H1 (cell line): ENCODE results near the gene COMMD1. TPM values are rescaled to one million over a fixed set of nuclear protein-coding genes. Genes with fewer than 3 reads are reported as not detected.

Experiments used
- CTCF ChIA-PET: fragments of 300-600 bp; sonication (Branson Sonifier 250); formaldehyde crosslinking; loops from one replicate; lab custom pipeline; 2021; ENCODE audit not compliant: partially characterized antibody; lab: Charles Lee
- POLR2A ChIA-PET: fragments of 300-600 bp; sonication (Branson Sonifier 250); formaldehyde crosslinking; loops from one replicate; lab custom pipeline; 2021; ENCODE audit warnings: inconsistent platforms; ENCODE audit not compliant: partially characterized antibody; lab: Charles Lee
- DNase-seq, 2 experiments: peaks; one replicate each; pipeline versions ENCODE4 v3.0.0 to v3.0.0-alpha.2; 2010 to 2022; ENCODE audit warnings: low spot score in 2 of 2, low read depth in 1 of 2, mixed read lengths in 1 of 2
- FAIRE-seq: peaks from 2 replicates; lab custom pipeline; 2011; peaks lifted over from hg19 to GRCh38; lab: Jason Lieb, UNC
- H2AFZ ChIP-seq: 2 replicates; pipeline ENCODE4 v1.8.1; 2012; ENCODE audit warnings: low read length, inconsistent platforms
- H2AK5ac ChIP-seq: 2 replicates; pipeline ENCODE4 v1.6.1; 2013; ENCODE audit warnings: low read depth, low read length
- H2BK120ac ChIP-seq: replicated peaks from 2 replicates; pipeline ENCODE3; 2013; ENCODE audit warnings: low read depth, low read length, inconsistent platforms
- H2BK12ac ChIP-seq: 2 replicates; pipeline ENCODE4 v1.6.1; 2013; ENCODE audit warnings: low read depth, low read length
- H2BK15ac ChIP-seq: 2 replicates; pipeline ENCODE4 v1.6.1; 2013; ENCODE audit warnings: low read length
- H2BK20ac ChIP-seq: 2 replicates; pipeline ENCODE4 v1.6.1; 2013; ENCODE audit warnings: low read length
- H2BK5ac ChIP-seq: 2 replicates; pipeline ENCODE4 v1.6.1; 2013; ENCODE audit warnings: low read depth, low read length
- H3K14ac ChIP-seq: 2 replicates; pipeline ENCODE4 v1.6.1; 2013; ENCODE audit warnings: inconsistent platforms; ENCODE audit not compliant: insufficient read length
- H3K18ac ChIP-seq: 2 replicates; pipeline ENCODE4 v1.6.1; 2013; ENCODE audit warnings: low read length; ENCODE audit errors: extremely low read depth
- H3K23ac ChIP-seq: 2 replicates; pipeline ENCODE4 v1.6.1; 2013; ENCODE audit warnings: inconsistent platforms; ENCODE audit not compliant: insufficient read length
- H3K23me2 ChIP-seq: 2 replicates; pipeline ENCODE4 v1.6.1; 2013; ENCODE audit warnings: low read depth, low read length
- H3K27ac ChIP-seq: 2 replicates; pipeline ENCODE4 v1.6.1; 2011; ENCODE audit warnings: low read depth, low read length, inconsistent platforms
- H3K27me3 ChIP-seq, 4 experiments: replicated peaks in 1 of 4; 1 replicate in 1 of 4; 2 replicates in 3 of 4; pipeline versions ENCODE4 v1.6.1 to v1.8.1; 2011 to 2013; ENCODE audit warnings: low read length in 3 of 4, mild to moderate bottlenecking in 3 of 4, inconsistent platforms in 2 of 4, mixed read lengths in 2 of 4, moderate library complexity in 1 of 4; ENCODE audit not compliant: control insufficient read depth in 3 of 4, insufficient read depth in 3 of 4; ENCODE audit errors: extremely low read depth in 1 of 4
- H3K36me3 ChIP-seq, 4 experiments: 2 replicates each; pipeline versions ENCODE4 v1.6.1 to v1.8.1; 2011 to 2013; ENCODE audit warnings: mild to moderate bottlenecking in 4 of 4, low read length in 3 of 4, moderate library complexity in 2 of 4, control low read depth in 1 of 4, inconsistent platforms in 1 of 4; ENCODE audit not compliant: insufficient read depth in 4 of 4, control insufficient read depth in 2 of 4
- H3K4ac ChIP-seq: replicated peaks from 2 replicates; pipeline ENCODE3; 2013; ENCODE audit warnings: low read length, low read depth, mixed read lengths, inconsistent platforms; ENCODE audit not compliant: insufficient read length
- H3K4me1 ChIP-seq, 4 experiments: replicated peaks in 1 of 4; 1 replicate in 1 of 4; 2 replicates in 3 of 4; pipeline versions ENCODE4 v1.6.1 to v1.8.1; 2011 to 2013; ENCODE audit warnings: low read length in 3 of 4, inconsistent platforms in 2 of 4, mixed read lengths in 1 of 4; ENCODE audit not compliant: insufficient read depth in 4 of 4, control insufficient read depth in 3 of 4
- H3K4me2 ChIP-seq, 2 experiments: 2 replicates each; pipeline versions ENCODE4 v1.6.1 to v1.8.1; 2011 to 2013; ENCODE audit warnings: low read depth in 2 of 2, low read length in 2 of 2, control low read depth in 1 of 2, inconsistent platforms in 1 of 2, mild to moderate bottlenecking in 1 of 2; ENCODE audit not compliant: insufficient read depth in 1 of 2
- H3K4me3 ChIP-seq, 4 experiments: fragments of 200-600, 300-600 bp in 1 of 4; sonication (generic), shearing (Covaris generic), sonication (Bioruptor Twin) in 1 of 4; 2 replicates each; pipeline versions ENCODE4 v1.5.1 to v1.8.1; 2011 to 2016; ENCODE audit warnings: low read length in 4 of 4, low read depth in 3 of 4, control low read depth in 2 of 4, inconsistent platforms in 2 of 4, mild to moderate bottlenecking in 2 of 4, mixed read lengths in 1 of 4, moderate library complexity in 1 of 4; ENCODE audit not compliant: insufficient read depth in 2 of 4; ENCODE audit errors: extremely low read depth in 1 of 4
- H3K56ac ChIP-seq: replicated peaks from 2 replicates; pipeline ENCODE3; 2013; ENCODE audit warnings: low read depth, mild to moderate bottlenecking, mixed read lengths, low read length, inconsistent platforms; ENCODE audit not compliant: insufficient read length
- H3K79me1 ChIP-seq: 2 replicates; pipeline ENCODE4 v1.6.1; 2013; ENCODE audit warnings: low read depth, low read length, control low read depth
- H3K79me2 ChIP-seq, 2 experiments: 2 replicates each; pipeline versions ENCODE4 v1.6.1 to v1.8.1; 2012 to 2013; ENCODE audit warnings: low read length in 2 of 2, mild to moderate bottlenecking in 2 of 2, inconsistent platforms in 1 of 2; ENCODE audit not compliant: insufficient read depth in 2 of 2, control insufficient read depth in 1 of 2
- H3K9ac ChIP-seq, 4 experiments: replicated peaks in 1 of 4; 1 replicate in 1 of 4; 2 replicates in 3 of 4; pipeline versions ENCODE4 v1.6.1 to v1.8.1; 2011 to 2013; ENCODE audit warnings: low read depth in 3 of 4, low read length in 3 of 4, control low read depth in 2 of 4, mild to moderate bottlenecking in 2 of 4, moderate library complexity in 2 of 4, inconsistent platforms in 1 of 4; ENCODE audit errors: extremely low read depth in 1 of 4
- H3K9me3 ChIP-seq, 2 experiments: 2 replicates each; pipeline versions ENCODE4 v1.6.1 to v1.8.1; 2012 to 2013; ENCODE audit warnings: mild to moderate bottlenecking in 2 of 2, moderate library complexity in 2 of 2, control low read depth in 1 of 2, inconsistent platforms in 1 of 2, low read depth in 1 of 2, low read length in 1 of 2, mixed read lengths in 1 of 2; ENCODE audit not compliant: insufficient read depth in 2 of 2
- H4K20me1 ChIP-seq, 2 experiments: replicated peaks in 1 of 2; 2 replicates each; pipeline versions ENCODE3 to v1.8.1; 2011 to 2013; ENCODE audit warnings: inconsistent platforms in 2 of 2, low read length in 2 of 2, mild to moderate bottlenecking in 1 of 2; ENCODE audit not compliant: insufficient read depth in 2 of 2, control insufficient read depth in 1 of 2
- H4K5ac ChIP-seq: 2 replicates; pipeline ENCODE4 v1.6.1; 2013; ENCODE audit warnings: low read length, low read depth, mixed read lengths, inconsistent platforms; ENCODE audit not compliant: insufficient read length
- H4K8ac ChIP-seq: 2 replicates; pipeline ENCODE4 v1.8.0; 2013; ENCODE audit warnings: mild to moderate bottlenecking, moderate library complexity, low read length, inconsistent platforms; ENCODE audit not compliant: insufficient read depth; ENCODE audit errors: extremely low read depth
- H4K91ac ChIP-seq: replicated peaks from 2 replicates; pipeline ENCODE3; 2013; ENCODE audit warnings: low read length, mixed read lengths, inconsistent platforms; ENCODE audit not compliant: insufficient read length
- CHD1 ChIP-seq: IDR thresholded peaks from 2 replicates; pipeline ENCODE4 v1.6.1; 2012; ENCODE audit warnings: low read depth, low read length, improper control_type of control experiment
- CREB1 ChIP-seq: IDR thresholded peaks from 2 replicates; pipeline ENCODE4 v1.6.1; 2012; ENCODE audit warnings: inconsistent platforms
- HDAC6 ChIP-seq: IDR thresholded peaks from one replicate; pipeline ENCODE4 v1.7.1; 2012; ENCODE audit warnings: low read depth, mild to moderate bottlenecking, inconsistent platforms, low read length, moderate library complexity
- POLR2A ChIP-seq, 2 experiments: IDR thresholded peaks; 1 replicate in 1 of 2; 2 replicates in 1 of 2; pipeline ENCODE4 v1.6.1; 2011; ENCODE audit warnings: low read depth in 2 of 2, low read length in 2 of 2, mild to moderate bottlenecking in 2 of 2; ENCODE audit errors: control extremely low read depth in 1 of 2
- TAF1 ChIP-seq: IDR thresholded peaks from 2 replicates; pipeline ENCODE4 v1.6.1; 2011; ENCODE audit warnings: mild to moderate bottlenecking, low read depth, low read length
- WGBS, 2 experiments: shearing (Covaris generic) in 1 of 2; methylation state at CpG; one replicate each; pipeline versions ENCODE4 v1.1.6 to v1.1.7; 2013 to 2015; ENCODE audit warnings: low lambda C conversion rate in 2 of 2, mixed read lengths in 2 of 2, inconsistent platforms in 1 of 2, low coverage in 1 of 2, missing lambda C conversion rate in 1 of 2; ENCODE audit not compliant: insufficient replicate concordance in 2 of 2, insufficient coverage in 1 of 2, insufficient read length in 1 of 2; ENCODE audit errors: extremely low coverage in 1 of 2, missing lambda C conversion rate in 1 of 2; 5-methylcytosine and 5-hydroxymethylcytosine counted together
- polyA plus RNA-seq, 7 experiments: library from polyadenylated mRNA; depleted of rRNA in 3 of 7; stranded (reverse) in 5 of 7; unstranded in 2 of 7; fragments of >200 nt in 5 of 7; fragments of 200-250 nt in 2 of 7; gene quantifications; 1 replicate in 5 of 7; 2 replicates in 1 of 7; 4 replicates in 1 of 7; pipeline versions ENCODE4 v1.2.1 to v1.2.3, GENCODE V29; 2011 to 2013; ENCODE audit warnings: missing spikeins in 2 of 7, mixed read lengths in 2 of 7
- total RNA-seq: library from RNA; stranded (reverse); fragmentation: NEBNext Ultra II Directional; extraction: Animal tissue kit (Norgen Biotek cat#: 25700); gene quantifications from 2 replicates; pipeline ENCODE4 v1.2.1, GENCODE V29; 2021

Gene COMMD1
- total and polyA plus RNA-seq, 2 of the 8 experiments (the other 6 are each of a cell fraction or from before 2014, with no cell fraction given), result 23.5 to 28.3 TPM

DNA sequence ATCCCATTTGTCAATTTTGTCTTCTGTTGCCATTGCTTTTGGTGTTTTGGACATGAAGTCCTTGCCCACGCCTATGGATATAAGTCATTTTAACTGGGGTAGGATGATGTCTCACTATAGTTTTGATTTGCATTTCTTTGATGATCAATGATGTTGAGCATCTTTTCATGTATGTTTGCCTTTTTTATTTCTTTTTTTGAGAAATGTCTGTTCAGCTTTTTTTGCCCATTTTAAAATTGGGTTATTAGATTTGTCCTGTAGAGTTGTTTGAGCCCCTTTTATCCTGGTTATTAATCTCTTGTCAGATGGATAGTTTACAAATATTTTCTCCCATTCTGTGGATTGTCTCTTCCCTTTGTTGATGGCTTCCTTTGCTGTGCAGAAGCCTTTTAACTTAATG, 75.3 kb downstream of the COMMD1 start:
- no peak overlapping the region for H2BK12ac ChIP-seq
- H3K4ac ChIP-seq, result no peak overlapping the region
- H3K79me1 ChIP-seq, result no peaks in the 10 kb centered on the region; the same call in 1 of the 2 replicates
- no peaks in the 10 kb centered on the region for H4K20me1 ChIP-seq
- no peaks in the 10 kb centered on the region for H3K79me2 ChIP-seq
- no peaks in the 10 kb centered on the region for H3K23me2 ChIP-seq
- H3K23ac ChIP-seq, result no peak overlapping the region
- no peak overlapping the region for H2AK5ac ChIP-seq
- H3K56ac ChIP-seq, result no peak overlapping the region
- H2AFZ ChIP-seq, result no peak overlapping the region
- H3K4me1 ChIP-seq, result no peaks in the 10 kb centered on the region
- H3K4me2 ChIP-seq, result no peak overlapping the region
- no peak for FAIRE-seq
- no peak overlapping the region for H3K18ac ChIP-seq
- no peak overlapping the region for H2BK15ac ChIP-seq
- POLR2A ChIA-PET, result no interaction called here
- no peaks in the 10 kb centered on the region for H3K36me3 ChIP-seq
- H4K8ac ChIP-seq, result no peak overlapping the region
- no peak overlapping the region for H3K14ac ChIP-seq
- H3K27me3 ChIP-seq, result no peaks in the 10 kb centered on the region
- no peaks in the 10 kb centered on the region for H3K9me3 ChIP-seq
- no peak overlapping the region for H2BK20ac ChIP-seq
- TF ChIP-seq CHD1 (no peak), CREB1 (no peak), TAF1 (no peak), HDAC6 (no peak), POLR2A (IDR thresholded peaks at IDR 0.05; ENCODE audit: control extremely low read depth in 1 of 2, low read depth in 2 of 2, low read length in 2 of 2) (no peak)
- no peak overlapping the region for H2BK120ac ChIP-seq
- CTCF ChIA-PET, result interaction anchor here (1.5 kb wide), 1 partner anchor 13 kb away, joined by 4 read pairs; no protein-coding TSS in a partner anchor
- WGBS, 2 experiments, result 77% methylated on average over 1 of the region's 1 CpG; no CpG with 5 or more reads in 1 of the 2 experiments
- no peak overlapping the region for H4K91ac ChIP-seq
- no peak overlapping the region for H3K27ac ChIP-seq
- DNase-seq, result no peak
- H3K9ac ChIP-seq, result no peak overlapping the region
- H2BK5ac ChIP-seq, result no peak overlapping the region
- H4K5ac ChIP-seq, result no peak overlapping the region
- H3K4me3 ChIP-seq, result no peak overlapping the region
